ENCODE measurements around the gene KCNJ9. TPM values are rescaled to one million over a fixed set of nuclear protein-coding genes. Genes with fewer than 3 reads are reported as not detected.

Gene KCNJ9
- total and polyA plus RNA-seq, 2 donors (not counting 1 experiment from before 2014, with no cell fraction given) = not detected

DNA sequence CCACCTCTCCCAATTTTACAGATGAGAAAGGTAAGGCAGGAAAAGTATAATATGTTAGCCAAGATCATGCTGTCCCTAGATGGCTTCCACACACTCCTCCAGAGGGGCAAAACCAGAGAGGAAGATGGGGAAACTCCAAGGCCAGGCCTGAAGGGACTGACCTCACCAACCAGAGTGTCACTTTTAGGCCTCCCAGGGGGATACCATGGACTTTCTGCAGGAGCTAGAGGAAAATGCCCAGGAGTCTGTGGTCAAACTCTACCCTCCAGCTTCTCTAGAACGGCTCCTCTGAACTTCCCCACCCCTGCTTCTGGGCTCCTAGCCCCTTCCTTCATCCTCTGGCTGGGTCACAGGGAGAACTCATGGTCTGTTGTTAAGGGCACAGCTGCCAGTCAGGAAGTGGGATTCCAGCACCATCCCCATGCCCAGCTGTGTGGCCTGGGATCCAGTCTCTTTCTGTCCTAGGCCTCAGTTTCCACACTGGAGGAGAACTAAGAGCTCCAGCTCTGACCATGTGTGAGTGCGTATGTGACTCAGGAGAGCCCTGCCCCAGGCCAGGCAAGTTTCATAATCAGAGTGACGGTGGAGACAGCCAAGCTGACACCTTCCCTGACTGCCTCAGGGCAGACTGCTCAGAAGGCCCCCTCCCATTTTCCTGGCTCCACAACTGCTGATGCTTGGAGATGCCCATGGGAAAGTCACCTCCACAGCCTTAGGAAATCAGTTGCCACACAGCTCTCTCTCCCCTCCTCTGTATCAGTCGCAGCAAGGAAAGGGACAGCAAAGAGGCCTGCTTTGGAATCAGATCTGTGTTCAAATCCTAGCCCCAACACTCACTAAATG, 15.2 kb downstream of the KCNJ9 start:
- Mint-ChIP-seq H3K4me1 (peaks cover 43% of the 10 kb centered on the region), H3K4me3 (peak overlapping the region; percentile 94), H3K27me3 (no peaks in the 10 kb centered on the region), H3K27ac (peak overlapping the region; percentile 79), H3K9me3 (ENCODE audit: insufficient read depth) (no peaks in the 10 kb centered on the region)
- Histone ChIP-seq H3K4me1 (ENCODE audit: control insufficient read depth in 2 of 2, insufficient read depth in 2 of 2, low read length in 2 of 2) (peaks cover 32 to 42% of the 10 kb centered on the region in 2 donors), H4K20me1 (ENCODE audit: control insufficient read depth, insufficient read depth, low read length, poor library complexity, severe bottlenecking) (peaks cover 61% of the 10 kb centered on the region), H3K4me3 (ENCODE audit: control extremely low read depth in 1 of 5, extremely low read depth in 1 of 5, insufficient read depth in 1 of 5, low read depth in 2 of 5, low read length in 4 of 5) (peak overlapping the region in 1 of 5 experiments; percentile 1), H3K27ac (ENCODE audit: low read length in 2 of 2) (no peak overlapping the region), H3K9me3 (ENCODE audit: control extremely low read depth in 1 of 3, control insufficient read depth in 2 of 3, insufficient read depth in 1 of 3, low read length in 2 of 3) (no peaks in the 10 kb centered on the region), H3K36me3 (replicated peaks in 1 of 2; ENCODE audit: control extremely low read depth in 1 of 2, control insufficient read depth in 1 of 2, extremely low read depth in 1 of 2, insufficient read depth in 2 of 2, low read length in 1 of 2) (peaks cover 3 to 41% of the 10 kb centered on the region in 2 experiments), H3K9ac (ENCODE audit: low read length) (no peak overlapping the region), H2AFZ (ENCODE audit: insufficient read depth, low read depth, low read length, poor library complexity, severe bottlenecking) (no peak overlapping the region), H3K79me2 (ENCODE audit: control insufficient read depth, insufficient read depth, low read length) (peaks cover 36% of the 10 kb centered on the region), H3K4me2 (replicated peaks; ENCODE audit: low read depth, low read length, poor library complexity, severe bottlenecking) (peak overlapping the region; percentile 93), H3K27me3 (replicated peaks in 1 of 4; ENCODE audit: control extremely low read depth in 1 of 4, control insufficient read depth in 3 of 4, insufficient read depth in 4 of 4, low read length in 3 of 4) (no peaks in the 10 kb centered on the region)
- no peak for ATAC-seq (ENCODE audit: low read depth)
- ChIA-PET POLR2A (interaction anchor here (2.0 kb wide), 1 partner anchor 166 kb away, joined by 6 read pairs; the partner anchor contains the start of gene DCAF8), CTCF (interaction anchor here (0.5 to 6.5 kb wide), 9 partner anchors 11 to 964 kb away, joined by 3 to 60 read pairs (median 5); no protein-coding TSS in a partner anchor)
- DNase-seq = no peak
- WGBS (ENCODE audit: insufficient coverage) = 77% methylated on average over 4 of the region's 4 CpGs
- TF ChIP-seq, protein P1, sequence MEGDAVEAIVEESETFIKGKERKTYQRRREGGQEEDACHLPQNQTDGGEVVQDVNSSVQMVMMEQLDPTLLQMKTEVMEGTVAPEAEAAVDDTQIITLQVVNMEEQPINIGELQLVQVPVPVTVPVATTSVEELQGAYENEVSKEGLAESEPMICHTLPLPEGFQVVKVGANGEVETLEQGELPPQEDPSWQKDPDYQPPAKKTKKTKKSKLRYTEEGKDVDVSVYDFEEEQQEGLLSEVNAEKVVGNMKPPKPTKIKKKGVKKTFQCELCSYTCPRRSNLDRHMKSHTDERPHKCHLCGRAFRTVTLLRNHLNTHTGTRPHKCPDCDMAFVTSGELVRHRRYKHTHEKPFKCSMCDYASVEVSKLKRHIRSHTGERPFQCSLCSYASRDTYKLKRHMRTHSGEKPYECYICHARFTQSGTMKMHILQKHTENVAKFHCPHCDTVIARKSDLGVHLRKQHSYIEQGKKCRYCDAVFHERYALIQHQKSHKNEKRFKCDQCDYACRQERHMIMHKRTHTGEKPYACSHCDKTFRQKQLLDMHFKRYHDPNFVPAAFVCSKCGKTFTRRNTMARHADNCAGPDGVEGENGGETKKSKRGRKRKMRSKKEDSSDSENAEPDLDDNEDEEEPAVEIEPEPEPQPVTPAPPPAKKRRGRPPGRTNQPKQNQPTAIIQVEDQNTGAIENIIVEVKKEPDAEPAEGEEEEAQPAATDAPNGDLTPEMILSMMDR (IDR thresholded peaks at IDR 0.05) = no peak
- no peak for TF ChIP-seq EZH2 (IDR thresholded peaks at IDR 0.05; ENCODE audit: borderline replicate concordance, insufficient read depth, low read depth, low read length, poor library complexity, severe bottlenecking)
- intact Hi-C loops (cut with micrococcal nuclease) = loop anchor here (5.0 to 10.0 kb wide), 2 partner anchors 174 to 1298 kb away; no protein-coding TSS in a partner anchor
